Activated CD8-positive, alpha-beta memory T cell treated with anti-CD3 and anti-CD28 coated beads, Interleukin-2, amount 50 U/mL, for 48 hours (primary cell): Measurements from ENCODE around the gene OGFOD2.
A peak's percentile ranks its signal among the peaks of the same experiment; 100 is the strongest.
"Not testable (repeated sequence)": the region's sequence is repeated elsewhere in the genome, so short reads cannot be mapped to it uniquely, and the experiment has no call there.

Experiments
- DNase-seq: peaks from one replicate; pipeline ENCODE4 v3.0.0-alpha.2; 2020

The OGFOD2 gene

DNA sequence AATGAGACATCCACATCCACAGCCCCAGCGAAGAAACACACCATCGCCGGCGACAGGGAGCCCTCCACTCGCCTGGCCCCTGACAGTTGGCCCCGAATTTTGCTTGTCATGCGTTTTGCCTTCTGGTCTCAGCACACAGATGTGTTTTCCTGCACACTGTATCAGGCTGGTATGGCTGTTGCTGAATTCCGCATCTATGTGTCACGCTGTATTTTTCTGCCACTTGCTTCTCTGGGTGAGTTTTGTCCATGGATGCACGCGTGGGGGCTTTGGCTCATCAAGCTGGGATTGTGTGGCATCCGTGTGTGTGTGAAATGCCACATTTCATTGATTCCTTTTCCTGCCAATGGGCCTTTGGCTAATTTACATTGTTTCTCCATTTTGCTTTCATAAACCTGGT is 31.9 kb downstream of the OGFOD2 start:
- no peak for DNase-seq

DNA sequence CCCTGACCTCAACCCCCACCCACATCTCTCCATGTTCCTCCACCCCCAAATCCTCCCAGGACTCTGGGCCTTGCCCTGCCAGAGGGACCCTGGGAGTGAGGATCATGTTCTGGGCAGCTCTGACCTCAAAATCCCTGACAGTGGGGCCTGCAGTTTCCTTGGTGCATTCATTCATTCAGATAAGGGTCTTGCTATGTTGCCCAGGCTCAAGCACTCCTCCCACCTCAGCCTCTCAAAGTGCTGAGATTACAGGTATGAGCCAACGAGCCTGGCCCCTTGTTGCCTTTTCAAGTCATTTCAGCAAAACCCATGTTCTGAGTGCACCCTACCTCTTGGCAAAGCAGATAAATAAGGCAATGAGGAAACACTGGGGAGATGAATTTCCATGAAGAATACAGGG is 35.1 kb downstream of the OGFOD2 start:
- DNase-seq: no peak

DNA sequence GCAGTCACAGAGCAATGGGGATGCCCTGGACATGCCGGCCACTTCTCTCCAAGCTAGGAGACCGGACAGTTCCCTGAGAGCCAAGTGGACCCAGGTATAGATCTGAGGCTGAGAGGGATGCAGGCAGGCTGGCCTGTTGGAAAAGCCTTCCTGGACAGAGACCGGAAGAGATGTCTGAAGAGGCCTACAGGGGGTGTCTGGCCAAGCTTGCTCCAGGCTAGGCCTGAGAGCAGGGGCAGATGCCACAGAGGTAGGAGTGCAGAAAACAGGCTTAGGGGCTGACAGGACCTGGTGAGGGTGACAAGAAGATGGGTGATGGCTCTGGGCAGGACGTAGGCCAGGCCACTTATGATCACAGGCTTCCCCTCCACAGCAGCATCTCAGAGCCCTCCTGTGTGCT is 35.6 kb downstream of the OGFOD2 start:
- no peak for DNase-seq

DNA sequence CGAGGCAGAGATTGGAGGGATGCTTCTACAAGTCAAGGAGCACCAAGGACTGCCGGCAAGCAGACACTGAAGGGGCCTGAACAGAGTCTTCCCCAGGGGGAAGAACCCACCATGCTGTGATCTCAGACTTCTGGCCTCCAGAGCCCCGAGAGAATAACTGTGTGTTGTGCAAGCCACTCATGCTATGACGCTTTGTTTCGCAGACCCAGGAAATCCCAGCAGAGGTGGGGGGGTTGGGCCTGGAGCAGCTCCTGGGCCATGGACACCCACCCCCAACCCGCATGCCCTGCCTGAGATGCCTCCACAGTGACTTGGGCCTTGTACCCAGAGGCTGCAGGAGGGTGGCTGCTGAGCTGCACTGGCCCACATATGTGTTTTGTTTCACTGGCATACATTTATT is 36.7 kb downstream of the OGFOD2 start:
- no peak for DNase-seq

DNA sequence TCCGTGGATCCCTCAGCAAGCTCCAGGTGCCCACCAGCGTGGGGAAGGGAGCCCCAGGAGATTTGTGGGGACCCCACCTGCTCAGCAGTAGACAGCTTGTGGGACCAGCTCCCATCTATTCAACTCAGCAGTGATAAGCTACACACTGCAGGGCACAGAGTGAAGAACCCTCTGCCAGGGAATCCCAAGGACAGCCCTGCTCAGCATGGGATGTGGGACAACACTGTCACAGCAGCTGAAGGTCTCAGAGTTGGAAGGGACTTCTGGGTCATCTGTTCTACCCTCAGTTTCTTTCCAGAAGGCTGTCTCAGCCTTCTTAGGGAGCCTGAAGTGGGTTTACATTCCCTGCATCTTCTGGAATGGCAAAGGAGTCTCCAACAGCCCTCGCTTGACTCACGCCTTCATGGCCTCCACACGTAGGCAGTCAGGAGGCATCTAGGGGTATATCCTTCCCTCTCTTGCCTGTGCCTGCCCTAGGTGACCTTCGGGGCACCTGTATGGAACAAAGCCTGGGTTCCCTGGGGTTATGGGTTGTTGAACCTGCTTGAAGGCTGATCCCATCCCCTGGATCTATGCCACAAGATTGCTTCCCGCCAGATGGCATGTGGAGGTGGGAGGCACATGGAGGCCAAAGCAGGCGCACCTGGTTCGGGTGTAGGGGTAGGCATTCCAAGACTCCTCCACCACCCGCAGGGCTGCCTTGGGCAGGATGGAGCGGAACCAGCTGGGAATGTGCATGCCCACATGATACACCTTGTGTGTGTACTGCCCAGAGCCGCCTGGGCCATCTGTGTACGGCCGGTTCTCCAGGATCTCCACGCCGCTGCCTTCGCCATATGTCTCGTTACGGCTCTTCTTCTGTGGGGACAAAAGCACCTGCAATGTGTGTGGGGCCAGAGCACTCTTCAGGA is 38.4 kb downstream of the OGFOD2 start:
- no peak for DNase-seq

DNA sequence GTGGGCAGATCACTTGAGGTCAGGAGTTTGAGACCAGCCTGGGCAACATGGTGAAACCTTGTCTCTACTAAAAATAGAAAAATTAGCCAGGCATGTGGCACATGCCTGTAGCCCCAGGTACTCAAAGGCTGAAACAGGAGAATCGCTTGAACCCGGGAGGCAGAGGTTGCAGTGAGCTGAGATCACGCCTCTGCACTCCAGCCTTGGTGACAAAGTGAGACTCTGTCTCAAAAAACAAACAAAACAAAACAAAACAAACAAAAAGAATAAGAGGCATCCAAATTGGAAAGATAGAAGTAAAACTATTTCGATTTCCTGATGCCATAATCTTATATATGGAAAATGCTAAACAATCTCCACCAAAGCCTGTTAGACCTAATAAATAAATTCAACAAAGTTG is 39.4 kb downstream of the OGFOD2 start:
- DNase-seq: not testable (repeated sequence)

DNA sequence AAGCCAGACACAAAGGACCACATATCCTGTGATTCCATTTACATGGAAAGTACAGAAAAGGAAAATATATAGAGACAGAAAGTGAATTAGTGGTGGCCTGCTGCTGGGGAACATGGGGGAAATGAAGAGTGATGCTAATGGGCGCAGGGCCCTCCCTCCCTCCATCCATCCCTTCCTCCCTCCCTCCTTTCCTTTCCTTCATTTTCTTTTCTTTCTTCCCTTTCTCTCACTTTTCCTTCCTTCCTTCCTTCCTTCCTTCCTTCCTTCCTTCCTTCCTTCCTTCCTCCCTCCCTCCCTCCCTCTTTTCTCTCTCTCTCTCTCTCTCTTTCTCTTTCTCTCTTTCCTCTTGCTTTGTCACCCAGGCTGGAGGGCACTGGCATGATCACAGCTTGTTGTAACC is 42.7 kb downstream of the OGFOD2 start:
- DNase-seq: no peak

DNA sequence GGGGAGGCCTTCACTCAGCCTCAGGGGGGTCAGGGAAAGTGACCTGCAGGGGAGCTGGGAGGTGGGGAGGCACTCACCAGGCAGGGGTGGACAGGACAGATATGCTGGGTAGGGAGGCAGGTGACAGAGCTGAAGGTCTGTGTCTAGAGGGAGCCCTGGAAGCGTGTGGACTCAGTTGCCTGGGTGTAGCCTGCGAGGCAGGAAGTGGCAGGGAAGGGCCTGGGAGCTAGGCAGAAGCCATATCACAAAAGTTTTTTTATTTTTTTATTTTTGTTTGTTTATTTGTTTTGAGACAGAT is 44.7 kb downstream of the OGFOD2 start:
- DNase-seq: no peak

DNA sequence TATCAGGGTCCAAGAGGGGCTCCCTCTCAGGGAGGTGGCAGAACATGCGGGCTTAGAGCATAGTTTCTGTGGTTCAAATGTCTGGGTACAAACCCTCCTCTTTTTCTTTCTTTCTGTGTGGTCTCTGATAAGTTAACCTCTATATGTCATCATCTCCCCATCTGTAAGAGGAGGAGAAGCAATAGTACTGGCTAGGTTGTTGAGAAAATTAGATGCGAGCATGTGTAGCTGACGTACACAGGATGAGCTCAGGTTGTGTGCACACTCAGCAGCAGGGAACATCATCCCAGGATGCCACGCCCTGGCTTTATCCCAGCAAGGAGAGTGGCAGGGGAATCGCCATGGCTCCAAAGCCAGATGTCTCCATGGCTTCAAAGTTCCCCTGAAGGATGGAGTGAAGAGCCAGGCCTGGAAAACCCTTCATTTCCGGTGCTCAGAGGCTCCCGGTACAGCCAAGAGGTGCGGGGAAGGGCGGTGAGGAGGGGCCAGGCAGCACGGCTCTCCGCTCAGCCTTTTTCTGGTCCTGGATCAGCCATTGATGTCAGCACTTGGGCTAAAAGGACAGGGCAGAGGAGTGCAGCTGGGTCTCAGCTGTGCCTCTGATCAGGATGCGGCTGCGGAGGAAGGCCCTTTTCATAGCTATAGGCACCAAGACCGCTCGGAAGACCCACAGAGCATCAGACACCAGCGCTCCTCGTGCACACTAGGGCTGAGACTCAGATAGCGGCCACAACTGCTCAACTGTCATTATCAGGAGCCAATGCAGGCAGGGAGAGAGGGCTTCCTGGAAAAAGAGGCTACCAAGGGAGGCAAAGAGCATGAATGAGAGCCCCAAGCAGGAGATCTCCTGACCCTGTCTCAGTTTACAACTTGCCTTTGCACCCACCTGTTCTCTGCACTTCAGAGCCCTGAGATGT is 46.9 kb downstream of the OGFOD2 start:
- no peak for DNase-seq

DNA sequence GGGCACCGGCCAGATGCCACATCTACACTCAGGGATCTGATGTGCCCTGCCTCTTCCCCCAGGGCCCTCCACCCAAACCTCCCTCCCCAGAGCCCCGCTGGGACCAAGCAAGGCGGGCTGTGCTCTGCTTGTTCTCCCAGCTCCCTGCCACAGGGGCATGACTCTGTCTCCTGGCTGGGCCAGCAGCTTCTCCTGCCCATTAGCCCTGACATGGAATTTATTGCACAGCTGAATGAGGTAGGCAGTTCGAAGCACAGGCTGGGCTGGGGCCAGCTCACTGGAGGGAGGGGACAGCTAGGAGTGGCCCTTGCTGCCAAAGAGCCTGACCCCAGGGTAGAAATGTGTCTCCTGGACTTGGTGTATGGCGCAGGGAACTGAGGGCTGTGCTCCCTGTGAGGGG is 47.8 kb downstream of the OGFOD2 start:
- no peak for DNase-seq

DNA sequence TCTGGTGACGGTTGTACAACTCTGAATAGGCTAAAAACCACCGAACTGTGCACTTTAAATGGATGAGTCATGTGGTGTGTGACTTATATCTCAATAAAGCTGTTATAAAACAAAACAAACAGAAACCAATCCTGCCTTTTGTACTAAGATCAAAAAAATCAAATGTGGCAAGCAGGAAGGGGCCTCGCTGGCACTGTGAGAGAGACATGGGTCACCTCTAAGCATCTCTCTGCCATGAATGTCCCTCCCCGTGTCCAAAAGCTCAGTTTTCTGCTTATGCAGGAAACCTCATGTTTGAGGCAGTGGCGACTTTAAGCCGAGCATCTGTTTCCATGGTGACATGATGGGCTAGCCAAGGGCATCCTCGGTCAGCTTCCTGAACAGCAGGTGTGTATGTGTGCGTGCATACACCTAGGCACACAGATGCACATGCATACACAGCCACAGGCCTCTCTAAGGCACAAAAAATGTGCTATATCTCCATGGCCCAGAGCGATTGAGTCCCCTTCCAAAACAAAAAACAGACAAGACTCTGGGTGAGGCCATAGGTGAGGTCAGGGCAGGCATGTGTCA is 49.9 kb downstream of the OGFOD2 start:
- DNase-seq: peak; percentile 67

DNA sequence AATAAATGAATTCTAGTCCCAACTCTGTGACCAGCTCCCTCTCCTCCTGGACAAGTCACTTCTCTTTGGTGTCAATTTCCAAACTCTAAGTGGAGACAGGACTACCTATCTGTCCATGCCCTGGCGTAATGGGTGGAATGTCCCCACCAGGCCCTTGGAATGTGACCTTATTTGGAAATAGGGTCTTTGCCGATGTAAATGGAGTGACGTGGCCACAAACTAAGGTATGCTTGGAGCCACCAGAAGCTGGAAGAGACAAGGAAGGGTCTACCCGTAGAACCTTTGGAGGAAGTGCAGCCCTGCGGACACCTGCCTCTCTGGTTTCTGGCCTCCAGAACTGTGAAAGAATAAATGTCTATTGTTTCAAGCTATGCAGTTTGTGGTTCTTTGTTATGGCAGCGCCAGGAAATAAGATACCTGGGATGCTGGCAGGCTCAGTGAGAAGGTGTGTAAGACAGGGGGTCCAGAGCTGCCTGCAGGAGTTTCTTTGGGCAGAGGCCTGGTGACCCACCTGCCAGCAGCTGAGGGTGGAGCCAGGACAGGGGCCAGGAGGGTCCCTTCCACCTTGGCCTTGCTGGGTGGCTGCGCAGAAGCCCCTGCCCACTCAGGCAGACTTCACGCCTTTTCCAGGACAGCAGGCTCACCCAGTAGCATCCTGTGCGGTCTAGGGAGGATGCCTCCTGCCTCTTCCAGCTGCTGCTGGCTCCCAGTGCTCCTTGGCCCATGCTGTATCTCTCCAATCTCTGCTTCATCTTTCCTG is 51.2 kb downstream of the OGFOD2 start:
- DNase-seq: no peak

DNA sequence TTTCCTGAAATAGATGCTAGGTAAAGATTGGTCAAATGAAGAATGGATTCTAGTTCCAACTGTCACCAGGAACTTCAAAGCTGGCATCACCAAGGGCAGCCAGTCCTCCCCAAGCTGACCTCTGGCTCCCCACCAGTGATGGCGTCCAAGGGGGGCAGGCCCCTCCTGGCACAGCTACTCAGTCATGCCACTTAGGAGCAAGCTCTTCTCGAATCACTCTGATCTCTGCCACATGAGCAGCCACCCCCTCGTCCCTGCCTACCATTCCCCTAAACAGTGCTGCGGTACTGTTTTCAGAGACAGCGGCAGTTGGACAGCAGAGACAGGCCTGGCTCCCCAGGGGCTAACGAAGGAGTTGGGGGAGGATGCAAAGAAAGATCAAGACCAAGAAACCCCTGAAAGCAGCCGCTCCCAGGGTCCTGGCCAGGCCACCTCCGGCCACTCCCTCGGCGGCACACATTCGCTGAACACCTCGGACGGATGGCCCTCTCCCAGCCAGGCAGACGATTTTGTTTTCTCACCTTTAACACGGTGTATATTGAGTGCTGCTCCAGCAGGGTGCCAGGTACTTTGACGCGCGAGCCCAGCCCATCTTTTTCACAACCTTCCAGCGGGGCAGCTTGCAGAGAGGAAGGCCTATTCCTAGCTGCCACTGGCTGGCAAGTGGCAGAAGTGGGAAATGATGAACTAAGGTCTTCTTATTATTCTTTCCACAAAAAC is 52.8 kb downstream of the OGFOD2 start:
- no peak for DNase-seq

DNA sequence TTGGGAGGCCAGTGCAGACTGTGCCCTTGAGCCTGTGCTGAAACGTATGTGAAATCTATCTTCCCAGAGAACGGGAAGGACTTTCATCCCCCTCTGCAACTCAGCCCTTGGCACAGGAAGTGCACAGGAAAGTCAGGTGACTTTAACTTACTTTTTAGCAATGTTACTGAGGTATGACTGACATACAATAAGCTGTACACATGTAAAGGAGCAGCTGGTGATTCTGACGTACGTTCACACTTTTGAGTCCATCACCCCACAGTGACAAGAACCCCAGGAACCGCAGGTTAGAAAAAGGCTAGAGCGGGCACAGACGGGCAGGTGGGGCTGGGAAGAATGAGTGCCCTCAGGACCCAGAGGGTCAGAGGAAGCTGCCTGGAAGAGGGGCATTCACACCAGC is 53.4 kb downstream of the OGFOD2 start:
- DNase-seq: no peak

DNA sequence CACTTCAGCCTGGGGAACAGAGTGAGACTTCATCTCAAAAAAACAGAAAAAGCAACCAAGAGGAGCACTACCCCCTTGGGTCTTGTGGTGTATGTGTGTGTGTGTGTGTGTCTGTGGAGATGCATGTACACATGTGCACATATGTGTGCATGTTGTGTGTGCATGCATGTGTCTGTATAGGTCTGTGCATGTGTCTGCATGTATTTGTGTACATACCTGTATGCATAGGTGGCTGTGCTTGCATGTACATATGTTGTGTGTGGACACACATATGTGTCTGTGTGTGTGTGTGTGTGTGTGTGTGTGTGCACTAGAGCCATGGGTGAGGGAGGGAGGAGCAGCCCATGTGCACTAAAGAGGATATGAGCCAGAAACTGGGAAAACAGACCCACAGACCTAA is 54.5 kb downstream of the OGFOD2 start:
- no peak for DNase-seq
